Liver (tissue), 9 donors: ENCODE measurements around the gene TCF7L2. TPM values are rescaled to one million over a fixed set of nuclear protein-coding genes. Genes with fewer than 3 reads are reported as not detected.

ENCODE experiments used
- DNase-seq: peaks from one replicate; pipeline ENCODE4 v3.0.0-alpha.2; 2017; ENCODE audit warnings: low spot score
- H3K27ac ChIP-seq, 2 donors: one replicate each; pipeline ENCODE4 v1.7.0; 2013; ENCODE audit warnings: inconsistent platforms in 2 of 2, low read length in 2 of 2, control low read depth in 1 of 2, low read depth in 1 of 2, mild to moderate bottlenecking in 1 of 2
- H3K27me3 ChIP-seq, 4 donors: one replicate each; pipeline versions ENCODE4 v1.6.1 to v1.7.0; 2013; ENCODE audit warnings: low read length in 3 of 4, inconsistent platforms in 1 of 4, mild to moderate bottlenecking in 1 of 4, moderate library complexity in 1 of 4; ENCODE audit not compliant: control insufficient read depth in 4 of 4, insufficient read depth in 4 of 4
- H3K36me3 ChIP-seq, 4 donors: one replicate each; pipeline versions ENCODE4 v1.6.1 to v1.7.0; 2013; ENCODE audit warnings: low read length in 3 of 4, mild to moderate bottlenecking in 3 of 4, low read depth in 1 of 4, moderate library complexity in 1 of 4; ENCODE audit not compliant: control insufficient read depth in 4 of 4, insufficient read depth in 3 of 4
- H3K4me1 ChIP-seq, 4 donors: one replicate each; pipeline versions ENCODE4 v1.6.1 to v1.7.0; 2013; ENCODE audit warnings: low read length in 3 of 4, mild to moderate bottlenecking in 3 of 4, moderate library complexity in 1 of 4; ENCODE audit not compliant: control insufficient read depth in 4 of 4, insufficient read depth in 4 of 4
- H3K4me3 ChIP-seq, 3 donors: one replicate each; pipeline versions ENCODE4 v1.6.1 to v1.7.0; 2013; ENCODE audit warnings: low read length in 3 of 3, control low read depth in 1 of 3, low read depth in 1 of 3, mild to moderate bottlenecking in 1 of 3
- H3K9ac ChIP-seq, 2 donors: one replicate each; pipeline ENCODE4 v1.7.0; 2013; ENCODE audit warnings: low read length in 2 of 2, mild to moderate bottlenecking in 2 of 2, moderate library complexity in 2 of 2, control low read depth in 1 of 2, low read depth in 1 of 2
- H3K9me3 ChIP-seq, 4 donors: one replicate each; pipeline versions ENCODE4 v1.6.1 to v1.7.0; 2013; ENCODE audit warnings: low read length in 3 of 4; ENCODE audit not compliant: control insufficient read depth in 4 of 4
- EGR1 ChIP-seq, 2 donors: IDR thresholded peaks; 2 replicates each; pipeline ENCODE4 v1.6.1; 2016 to 2018; ENCODE audit warnings: antibody characterized with exemption in 2 of 2, low read depth in 2 of 2
- FOXA1 ChIP-seq: IDR thresholded peaks from 2 replicates; pipeline ENCODE4 v1.6.1; 2016; ENCODE audit warnings: antibody characterized with exemption
- FOXA2 ChIP-seq: IDR thresholded peaks from 2 replicates; pipeline ENCODE4 v1.6.1; 2016; ENCODE audit warnings: antibody characterized with exemption
- GABPA ChIP-seq, 2 donors: IDR thresholded peaks in 1 of 2; conservative IDR thresholded peaks in 1 of 2; 2 replicates each; pipeline ENCODE4 v1.6.1; 2016; ENCODE audit warnings: antibody characterized with exemption in 2 of 2, mild to moderate bottlenecking in 1 of 2, moderate library complexity in 1 of 2
- HNF4A ChIP-seq, 2 donors: conservative IDR thresholded peaks; 2 replicates each; pipeline ENCODE4 v1.6.1; 2016; ENCODE audit warnings: antibody characterized with exemption in 2 of 2, mild to moderate bottlenecking in 2 of 2
- HNF4G ChIP-seq: IDR thresholded peaks from 2 replicates; pipeline ENCODE4 v1.6.1; 2016; ENCODE audit warnings: antibody characterized with exemption
- JUND ChIP-seq, 2 donors: IDR thresholded peaks; 2 replicates each; pipeline ENCODE4 v1.6.1; 2016; ENCODE audit warnings: antibody characterized with exemption in 2 of 2
- MAX ChIP-seq: IDR thresholded peaks from 2 replicates; pipeline ENCODE4 v1.6.1; 2016; ENCODE audit warnings: antibody characterized with exemption
- NR2F2 ChIP-seq: IDR thresholded peaks from 2 replicates; pipeline ENCODE4 v1.6.1; 2016; ENCODE audit warnings: antibody characterized with exemption
- RAD21 ChIP-seq, 2 donors: IDR thresholded peaks; 2 replicates each; pipeline ENCODE4 v1.6.1; 2016; ENCODE audit warnings: antibody characterized with exemption in 2 of 2, mild to moderate bottlenecking in 2 of 2
- REST ChIP-seq: IDR thresholded peaks from 2 replicates; pipeline ENCODE4 v1.6.1; 2016; ENCODE audit warnings: antibody characterized with exemption, mild to moderate bottlenecking
- RXRA ChIP-seq, 2 donors: IDR thresholded peaks; 2 replicates each; pipeline ENCODE4 v1.6.1; 2017 to 2018; ENCODE audit warnings: antibody characterized with exemption in 2 of 2, mild to moderate bottlenecking in 1 of 2
- TAF1 ChIP-seq: conservative IDR thresholded peaks from 2 replicates; pipeline ENCODE4 v1.6.1; 2016; ENCODE audit warnings: antibody characterized with exemption, mild to moderate bottlenecking
- YY1 ChIP-seq: IDR thresholded peaks from 2 replicates; pipeline ENCODE4 v1.6.1; 2016; ENCODE audit warnings: antibody characterized with exemption, mild to moderate bottlenecking
- WGBS: extraction: QIAGEN DNeasy Blood & Tissue Kit; methylation state at CpG from one replicate; pipeline ENCODE4 v1.1.7; 2013; 5-methylcytosine and 5-hydroxymethylcytosine counted together
- polyA plus RNA-seq, 2 donors: library from polyadenylated mRNA; stranded (reverse) in 1 of 2; unstranded in 1 of 2; fragments of 200-250 nt in 1 of 2; fragments of >200 nt in 1 of 2; fragmentation: Nextera tagmentation in 1 of 2; extraction: Ambion mirVana in 1 of 2; gene quantifications; one replicate each; pipeline versions ENCODE4 v1.2.1 to v1.2.3, GENCODE V29; 2013 to 2015
- total RNA-seq, 2 donors: library from RNA; depleted of rRNA; stranded (reverse); fragments of >200 nt; gene quantifications; one replicate each; pipeline ENCODE4 v1.2.3, GENCODE V29; 2014
- TF ChIP-seq, protein P1 (sequence below): IDR thresholded peaks from 2 replicates; pipeline ENCODE4 v1.6.1; 2016; ENCODE audit warnings: antibody characterized with exemption
- TF ChIP-seq, protein P2 (sequence below): fragments of 150-350 bp; IDR thresholded peaks from 2 replicates; pipeline ENCODE4 v1.5.1; 2017; ENCODE audit warnings: improper control_type of control experiment, low read depth, low read length; ENCODE audit not compliant: missing input control
- TF ChIP-seq, protein P3 (sequence below): IDR thresholded peaks from 2 replicates; pipeline ENCODE4 v1.6.1; 2016; ENCODE audit warnings: antibody characterized with exemption
- donor health status: healthy.
- donor health status: healthy.
- donor health status: healthy.
- donor health status: healthy.
- donor health status: healthy.

The TCF7L2 gene
- total and polyA plus RNA-seq, 4 donors, result 4.9 to 18.0 (median 8.3) TPM

DNA sequence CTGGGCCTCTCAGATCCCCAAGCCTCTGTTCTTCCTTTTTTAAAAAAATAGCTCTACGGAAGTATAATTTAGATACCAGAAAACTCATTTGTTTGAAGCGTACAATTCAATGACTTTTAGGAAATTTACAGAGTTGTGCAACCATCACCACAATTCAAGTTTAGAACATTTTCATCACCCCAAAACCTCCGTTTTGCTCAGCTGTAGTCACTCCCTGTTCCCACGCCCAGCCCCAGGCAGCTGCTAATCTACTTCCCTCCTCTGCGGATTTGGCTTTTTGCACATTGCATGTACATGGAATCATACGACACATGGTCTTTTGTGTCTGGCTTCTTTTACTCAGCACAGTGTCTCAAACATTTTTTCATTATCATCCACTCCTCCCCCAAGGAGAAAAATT, 229.2 kb downstream of the TCF7L2 start:
- no peaks in the 10 kb centered on the region for H3K36me3 ChIP-seq
- no peak overlapping the region for H3K27ac ChIP-seq
- H3K9ac ChIP-seq, result no peak overlapping the region
- no peaks in the 10 kb centered on the region for H3K4me1 ChIP-seq
- H3K27me3 ChIP-seq, result no peaks in the 10 kb centered on the region
- TF ChIP-seq EGR1 (IDR thresholded peaks at IDR 0.05; ENCODE audit: low read depth in 2 of 2) (no peak), MAX (peak; percentile 11)
- H3K9me3 ChIP-seq, result no peaks in the 10 kb centered on the region
- 85% methylated on average over 6 of the region's 6 CpGs for WGBS
- no peak for DNase-seq
- H3K4me3 ChIP-seq, result no peak overlapping the region

DNA sequence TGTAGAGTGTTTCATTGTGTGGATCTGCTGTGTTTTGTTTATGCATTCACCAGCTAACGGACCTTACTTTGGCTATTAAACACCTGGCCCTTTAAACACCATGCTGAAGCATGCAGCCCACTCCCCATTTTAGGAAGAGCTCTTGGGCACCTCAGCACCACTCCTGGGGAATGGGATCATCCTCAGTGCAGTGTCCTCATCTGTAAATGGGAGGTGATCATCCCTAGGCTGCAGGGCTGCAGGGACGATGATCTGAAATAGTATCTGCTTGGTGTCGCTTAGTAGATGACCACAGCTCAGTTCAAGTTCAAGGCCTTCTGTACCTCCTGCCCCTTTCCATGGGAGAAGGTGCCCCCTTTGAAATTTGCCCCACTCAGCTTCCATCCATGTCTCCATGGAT, 229.9 kb downstream of the TCF7L2 start:
- Histone ChIP-seq H3K9ac (no peak overlapping the region), H3K4me1 (no peaks in the 10 kb centered on the region), H3K27ac (no peak overlapping the region), H3K27me3 (no peaks in the 10 kb centered on the region), H3K36me3 (no peaks in the 10 kb centered on the region), H3K4me3 (no peak overlapping the region), H3K9me3 (no peaks in the 10 kb centered on the region)
- no peak for DNase-seq
- TF ChIP-seq, protein P1, sequence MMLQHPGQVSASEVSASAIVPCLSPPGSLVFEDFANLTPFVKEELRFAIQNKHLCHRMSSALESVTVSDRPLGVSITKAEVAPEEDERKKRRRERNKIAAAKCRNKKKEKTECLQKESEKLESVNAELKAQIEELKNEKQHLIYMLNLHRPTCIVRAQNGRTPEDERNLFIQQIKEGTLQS, result no peak
- TF ChIP-seq NR2F2 (no peak), EGR1 (IDR thresholded peaks at IDR 0.05; ENCODE audit: low read depth in 2 of 2) (no peak), HNF4A (conservative IDR thresholded peaks at IDR 0.05) (no peak), RXRA (IDR thresholded peaks at IDR 0.05) (no peak), YY1 (no peak), GABPA (IDR thresholded peaks at IDR 0.05 in 1 of 2, conservative IDR thresholded peaks at IDR 0.05 in 1 of 2) (no peak), FOXA1 (no peak), JUND (IDR thresholded peaks at IDR 0.05) (no peak), FOXA2 (no peak), MAX (no peak), HNF4G (no peak), RAD21 (IDR thresholded peaks at IDR 0.05) (no peak), TAF1 (no peak), REST (no peak)
- TF ChIP-seq, protein P2, sequence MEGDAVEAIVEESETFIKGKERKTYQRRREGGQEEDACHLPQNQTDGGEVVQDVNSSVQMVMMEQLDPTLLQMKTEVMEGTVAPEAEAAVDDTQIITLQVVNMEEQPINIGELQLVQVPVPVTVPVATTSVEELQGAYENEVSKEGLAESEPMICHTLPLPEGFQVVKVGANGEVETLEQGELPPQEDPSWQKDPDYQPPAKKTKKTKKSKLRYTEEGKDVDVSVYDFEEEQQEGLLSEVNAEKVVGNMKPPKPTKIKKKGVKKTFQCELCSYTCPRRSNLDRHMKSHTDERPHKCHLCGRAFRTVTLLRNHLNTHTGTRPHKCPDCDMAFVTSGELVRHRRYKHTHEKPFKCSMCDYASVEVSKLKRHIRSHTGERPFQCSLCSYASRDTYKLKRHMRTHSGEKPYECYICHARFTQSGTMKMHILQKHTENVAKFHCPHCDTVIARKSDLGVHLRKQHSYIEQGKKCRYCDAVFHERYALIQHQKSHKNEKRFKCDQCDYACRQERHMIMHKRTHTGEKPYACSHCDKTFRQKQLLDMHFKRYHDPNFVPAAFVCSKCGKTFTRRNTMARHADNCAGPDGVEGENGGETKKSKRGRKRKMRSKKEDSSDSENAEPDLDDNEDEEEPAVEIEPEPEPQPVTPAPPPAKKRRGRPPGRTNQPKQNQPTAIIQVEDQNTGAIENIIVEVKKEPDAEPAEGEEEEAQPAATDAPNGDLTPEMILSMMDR, result no peak
- TF ChIP-seq, protein P3, sequence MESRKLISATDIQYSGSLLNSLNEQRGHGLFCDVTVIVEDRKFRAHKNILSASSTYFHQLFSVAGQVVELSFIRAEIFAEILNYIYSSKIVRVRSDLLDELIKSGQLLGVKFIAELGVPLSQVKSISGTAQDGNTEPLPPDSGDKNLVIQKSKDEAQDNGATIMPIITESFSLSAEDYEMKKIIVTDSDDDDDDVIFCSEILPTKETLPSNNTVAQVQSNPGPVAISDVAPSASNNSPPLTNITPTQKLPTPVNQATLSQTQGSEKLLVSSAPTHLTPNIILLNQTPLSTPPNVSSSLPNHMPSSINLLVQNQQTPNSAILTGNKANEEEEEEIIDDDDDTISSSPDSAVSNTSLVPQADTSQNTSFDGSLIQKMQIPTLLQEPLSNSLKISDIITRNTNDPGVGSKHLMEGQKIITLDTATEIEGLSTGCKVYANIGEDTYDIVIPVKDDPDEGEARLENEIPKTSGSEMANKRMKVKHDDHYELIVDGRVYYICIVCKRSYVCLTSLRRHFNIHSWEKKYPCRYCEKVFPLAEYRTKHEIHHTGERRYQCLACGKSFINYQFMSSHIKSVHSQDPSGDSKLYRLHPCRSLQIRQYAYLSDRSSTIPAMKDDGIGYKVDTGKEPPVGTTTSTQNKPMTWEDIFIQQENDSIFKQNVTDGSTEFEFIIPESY, result no peak
- WGBS, result 96% methylated on average over 3 of the region's 3 CpGs
